HL-60 (cell line): ENCODE results near the gene USP51.

ENCODE experiments used
- DNase-seq, 2 experiments: peaks; one replicate each; pipeline ENCODE4 v3.0.0-alpha.2; 2010 to 2020; ENCODE audit warnings: low read depth in 1 of 2, low spot score in 1 of 2
- H3K27ac ChIP-seq: fragments of 250-450 bp; sonication (Bioruptor Pico); replicated peaks from 2 replicates; pipeline ENCODE4 v1.5.1; 2020; ENCODE audit warnings: mild to moderate bottlenecking, moderate library complexity
- H3K27me3 ChIP-seq: fragments of 250-450 bp; sonication (Bioruptor Pico); 2 replicates; pipeline ENCODE4 v1.5.1; 2021; ENCODE audit warnings: mild to moderate bottlenecking, moderate library complexity; ENCODE audit not compliant: insufficient read depth, poor library complexity, severe bottlenecking
- H3K4me3 ChIP-seq: replicated peaks from 2 replicates; pipeline ENCODE4 v1.5.1; 2011; ENCODE audit warnings: mild to moderate bottlenecking, control low read depth, low read length; ENCODE audit not compliant: insufficient read depth
- CTCF ChIP-seq: IDR thresholded peaks from one replicate; pipeline ENCODE4 v1.5.1; 2011; ENCODE audit warnings: low read length, control low read depth, inconsistent platforms; ENCODE audit not compliant: insufficient read depth
- GABPA ChIP-seq: IDR thresholded peaks from 2 replicates; pipeline ENCODE4 v1.6.1; 2012; ENCODE audit warnings: low read depth
- POLR2AphosphoS5 ChIP-seq: IDR thresholded peaks from 2 replicates; pipeline ENCODE4 v1.6.1; 2012; ENCODE audit warnings: low read depth
- REST ChIP-seq: IDR thresholded peaks from 2 replicates; pipeline ENCODE4 v1.6.1; 2012; ENCODE audit warnings: low read depth; ENCODE audit not compliant: insufficient replicate concordance
- SPI1 ChIP-seq: IDR thresholded peaks from 2 replicates; pipeline ENCODE4 v1.6.1; 2012; ENCODE audit warnings: low read depth, mild to moderate bottlenecking, borderline replicate concordance

USP51 gene

GRCh38 chrX:55452833-55453124, 36.9 kb downstream of the USP51 start:
- no peak for DNase-seq
- Histone ChIP-seq H3K4me3 (no peak overlapping the region), H3K27me3 (no peaks in the 10 kb centered on the region), H3K27ac (no peak overlapping the region)
- no peak for TF ChIP-seq REST
- no peak for TF ChIP-seq CTCF
- TF ChIP-seq GABPA, result no peak
- no peak for TF ChIP-seq SPI1
- TF ChIP-seq POLR2AphosphoS5, result no peak

- H3K27ac ChIP-seq, result no peak within 1 kb of the TSS
- H3K4me3 ChIP-seq, result peak within 1 kb of the TSS; percentile 41
- H3K27me3 ChIP-seq, result no peaks in the 10 kb centered on the region
- DNase-seq, result peak; percentile 52 to 81
- no peak for TF ChIP-seq POLR2AphosphoS5
- no peak for TF ChIP-seq CTCF
- no peak for TF ChIP-seq REST
- peak; percentile 67 for TF ChIP-seq GABPA
- peak; percentile 75; the same call in 1 of the 2 replicates for TF ChIP-seq SPI1
Measured at GRCh38 chrX:55451990-55452832, 37.4 kb downstream of the USP51 start, which contains the start of gene MAGEH1. MAGEH1 (plus strand) TSS chrX:55452127; CDS start chrX:55452375, 248 bp downstream.

DNA sequence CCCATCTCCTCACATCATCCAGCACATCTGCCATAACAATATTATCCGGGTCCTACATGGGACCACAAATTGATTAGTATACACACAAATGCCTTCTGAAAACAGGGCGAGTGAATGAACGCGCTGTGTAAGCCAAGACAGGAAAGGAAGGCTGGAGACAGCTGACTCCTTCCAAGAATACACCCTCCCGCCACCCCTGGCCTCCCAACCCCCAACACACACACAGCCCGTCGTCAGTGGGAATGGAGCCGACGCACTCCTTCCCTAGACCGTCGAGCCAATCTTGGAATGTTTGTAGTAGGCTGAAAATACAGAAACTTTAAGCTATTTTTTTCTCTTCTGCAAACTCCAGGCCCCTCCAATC, 38.0 kb downstream of the USP51 start:
- TF ChIP-seq POLR2AphosphoS5 (no peak), CTCF (no peak), REST (no peak)
- no peak for DNase-seq
- no peak overlapping the region for H3K27ac ChIP-seq
- H3K27me3 ChIP-seq, result no peaks in the 10 kb centered on the region
- peak overlapping the region; percentile 41 for H3K4me3 ChIP-seq
